Neuronal stem cell (in vitro differentiated cells): ENCODE results near the gene TMEM86A.

ENCODE experiments used
- DNase-seq: peaks from one replicate; pipeline ENCODE4 v3.0.0-alpha.2; 2013; ENCODE audit warnings: low spot score
- H2AFZ ChIP-seq: one replicate; pipeline ENCODE4 v1.6.1; 2013; ENCODE audit warnings: mild to moderate bottlenecking, low read length, inconsistent platforms
- H2AK5ac ChIP-seq: 2 replicates; pipeline ENCODE4 v1.6.1; 2013; ENCODE audit warnings: low read depth, mild to moderate bottlenecking, inconsistent platforms, low read length, moderate library complexity, mixed read lengths
- H2BK120ac ChIP-seq: 2 replicates; pipeline ENCODE4 v1.6.1; 2013; ENCODE audit warnings: low read depth, mild to moderate bottlenecking, inconsistent platforms, low read length, moderate library complexity, mixed read lengths
- H2BK12ac ChIP-seq: one replicate; pipeline ENCODE4 v1.6.1; 2013; ENCODE audit warnings: low read length, inconsistent platforms
- H2BK15ac ChIP-seq: 2 replicates; pipeline ENCODE4 v1.6.1; 2013; ENCODE audit warnings: mild to moderate bottlenecking, low read length, inconsistent platforms, mixed read lengths
- H2BK5ac ChIP-seq: one replicate; pipeline ENCODE4 v1.6.1; 2013; ENCODE audit warnings: inconsistent platforms, mild to moderate bottlenecking, low read length, moderate library complexity
- H3K14ac ChIP-seq: one replicate; pipeline ENCODE4 v1.6.1; 2013; ENCODE audit warnings: low read length, inconsistent platforms
- H3K18ac ChIP-seq: 2 replicates; pipeline ENCODE4 v1.6.1; 2013; ENCODE audit warnings: low read length, inconsistent platforms
- H3K23ac ChIP-seq: 2 replicates; pipeline ENCODE4 v1.6.1; 2013; ENCODE audit warnings: low read depth, mild to moderate bottlenecking, mixed read lengths, low read length, inconsistent platforms; ENCODE audit not compliant: poor library complexity
- H3K27ac ChIP-seq: replicated peaks from 3 replicates; pipeline ENCODE4 v1.5.1; 2013; ENCODE audit warnings: low read length, inconsistent platforms
- H3K27me3 ChIP-seq, 3 experiments: 2 replicates each; pipeline ENCODE4 v1.6.1; 2013; ENCODE audit warnings: low read length in 3 of 3, mild to moderate bottlenecking in 2 of 3, inconsistent platforms in 1 of 3, low read depth in 1 of 3, mixed read lengths in 1 of 3, moderate library complexity in 1 of 3; ENCODE audit not compliant: control insufficient read depth in 3 of 3, insufficient read depth in 3 of 3
- H3K36me3 ChIP-seq, 2 donors: replicated peaks in 1 of 2; 2 replicates each; pipeline ENCODE4 v1.6.1; 2013; ENCODE audit warnings: low read length in 2 of 2; ENCODE audit not compliant: control insufficient read depth in 2 of 2, insufficient read depth in 2 of 2
- H3K4ac ChIP-seq: 2 replicates; pipeline ENCODE4 v1.6.1; 2013; ENCODE audit warnings: inconsistent platforms, mild to moderate bottlenecking, low read length, moderate library complexity
- H3K4me1 ChIP-seq, 2 donors: 1 replicate in 1 of 2; 2 replicates in 1 of 2; pipeline ENCODE4 v1.6.1; 2013; ENCODE audit warnings: low read length in 2 of 2, low read depth in 1 of 2; ENCODE audit not compliant: control insufficient read depth in 2 of 2, insufficient read depth in 1 of 2
- H3K4me2 ChIP-seq: one replicate; pipeline ENCODE4 v1.6.1; 2013; ENCODE audit warnings: mild to moderate bottlenecking, low read length, inconsistent platforms; ENCODE audit not compliant: insufficient read depth, poor library complexity, severe bottlenecking
- H3K4me3 ChIP-seq, 2 donors: 2 replicates each; pipeline ENCODE4 v1.5.1; 2013; ENCODE audit warnings: low read length in 2 of 2, mild to moderate bottlenecking in 2 of 2, inconsistent platforms in 1 of 2, moderate library complexity in 1 of 2
- H3K79me1 ChIP-seq: one replicate; pipeline ENCODE4 v1.6.1; 2013; ENCODE audit warnings: low read depth, mild to moderate bottlenecking, inconsistent platforms, low read length, moderate library complexity
- H3K9ac ChIP-seq: one replicate; pipeline ENCODE4 v1.6.1; 2013; ENCODE audit warnings: mild to moderate bottlenecking, low read depth, low read length, inconsistent platforms; ENCODE audit not compliant: poor library complexity
- H3K9me3 ChIP-seq, 2 donors: replicated peaks in 1 of 2; 2 replicates each; pipeline versions ENCODE3 to v1.6.1; 2013; ENCODE audit warnings: low read length in 2 of 2, mild to moderate bottlenecking in 2 of 2, inconsistent platforms in 1 of 2, low read depth in 1 of 2, mixed read lengths in 1 of 2, moderate library complexity in 1 of 2; ENCODE audit not compliant: control insufficient read depth in 2 of 2, insufficient read depth in 1 of 2
- H4K8ac ChIP-seq: one replicate; pipeline ENCODE4 v1.6.1; 2013; ENCODE audit warnings: low read depth, mild to moderate bottlenecking, inconsistent platforms, low read length, moderate library complexity
- H4K91ac ChIP-seq: one replicate; pipeline ENCODE4 v1.6.1; 2013; ENCODE audit warnings: low read length, low read depth, mild to moderate bottlenecking, inconsistent platforms; ENCODE audit not compliant: poor library complexity
- WGBS, 2 donors: extraction: QIAGEN DNeasy Blood & Tissue Kit; methylation state at CpG; one replicate each; pipeline ENCODE4 v1.1.7; 2013; ENCODE audit warnings: missing lambda C conversion rate in 2 of 2, mixed read lengths in 1 of 2; ENCODE audit not compliant: insufficient read length in 2 of 2, insufficient replicate concordance in 1 of 2; ENCODE audit errors: extremely low coverage in 2 of 2; 5-methylcytosine and 5-hydroxymethylcytosine counted together

The TMEM86A gene

GRCh38 chr11:18720091-18720807 lies 21.7 kb downstream of the TMEM86A start:
- Histone ChIP-seq H3K36me3 (no peaks in the 10 kb centered on the region), H3K23ac (no peak overlapping the region), H2AFZ (peak overlapping the region; percentile 98), H3K9me3 (no peaks in the 10 kb centered on the region), H2BK120ac (no peak overlapping the region), H3K18ac (no peak overlapping the region), H2BK5ac (no peak overlapping the region), H3K4ac (no peak overlapping the region), H3K4me1 (peaks cover 4 to 6% of the 10 kb centered on the region in 2 donors), H3K79me1 (no peaks in the 10 kb centered on the region), H3K14ac (no peak overlapping the region), H3K27me3 (peaks cover 0 to 76% (median 2%) of the 10 kb centered on the region in 3 experiments), H3K4me3 (no peak overlapping the region), H4K91ac (no peak overlapping the region), H3K4me2 (peak overlapping the region; percentile 84), H3K9ac (no peak overlapping the region), H2AK5ac (no peak overlapping the region), H4K8ac (no peak overlapping the region), H3K27ac (no peak overlapping the region), H2BK12ac (no peak overlapping the region), H2BK15ac (no peak overlapping the region)
- DNase-seq = no peak
- WGBS, 2 donors = no CpG with 5 or more reads among the region's 5 CpGs

DNA sequence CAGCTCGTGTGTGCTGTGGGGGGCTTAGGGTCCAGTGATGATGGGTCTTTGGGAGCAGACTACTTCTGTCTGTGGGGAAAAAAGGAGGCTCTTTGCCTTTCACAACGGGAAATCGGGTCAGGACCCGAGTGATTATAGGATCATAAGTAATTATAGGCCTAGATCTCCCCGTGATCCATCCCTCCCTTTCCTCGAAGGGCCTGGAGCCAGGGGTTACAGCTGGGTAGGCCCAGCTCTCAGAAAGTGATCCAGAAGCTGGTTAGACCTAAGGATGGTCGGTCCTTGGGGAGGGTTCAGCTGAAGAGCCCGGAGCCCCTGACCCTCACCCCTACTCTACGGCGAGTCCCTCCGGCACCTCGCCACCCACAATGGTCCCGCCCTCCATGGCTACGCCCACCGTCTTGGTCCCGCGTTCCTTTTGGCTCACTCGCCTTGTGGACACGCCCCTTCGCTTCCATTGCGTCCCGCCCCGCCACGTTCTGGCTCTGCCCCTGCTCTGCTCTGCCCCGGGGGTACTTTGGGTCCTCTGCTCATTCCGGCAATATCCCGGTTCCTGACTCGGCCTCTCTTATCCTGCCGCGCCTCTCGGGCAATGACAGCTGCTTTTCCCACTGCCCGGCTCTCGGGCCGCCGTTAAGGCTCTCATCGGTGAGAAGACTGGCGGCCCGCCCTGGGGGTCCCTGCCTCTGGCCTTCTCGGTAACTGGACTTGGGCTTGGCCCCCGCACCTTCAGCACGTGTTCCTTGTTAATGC lies 22.4 kb downstream of the TMEM86A start:
- Histone ChIP-seq H3K4ac (no peak overlapping the region), H3K14ac (no peak overlapping the region), H3K18ac (peak overlapping the region; percentile 50), H2BK15ac (peak overlapping the region; percentile 35), H2AFZ (peak overlapping the region; percentile 98), H3K4me3 (peak overlapping the region; percentile 50 to 81), H3K36me3 (no peaks in the 10 kb centered on the region), H3K27me3 (peaks cover 0 to 69% (median 0%) of the 10 kb centered on the region in 3 experiments), H3K79me1 (no peaks in the 10 kb centered on the region), H3K27ac (no peak overlapping the region), H2AK5ac (no peak overlapping the region), H3K9me3 (no peaks in the 10 kb centered on the region), H2BK120ac (no peak overlapping the region), H4K91ac (no peak overlapping the region), H4K8ac (no peak overlapping the region), H3K23ac (peak overlapping the region; percentile 26), H2BK12ac (no peak overlapping the region), H3K4me1 (peaks cover 4 to 9% of the 10 kb centered on the region in 2 donors), H3K9ac (peak overlapping the region; percentile 81), H3K4me2 (peak overlapping the region; percentile 84), H2BK5ac (no peak overlapping the region)
- no CpG with 5 or more reads among the region's 41 CpGs for WGBS, 2 donors
- DNase-seq = peak; percentile 80

GRCh38 chr11:18721561-18722292 lies 23.1 kb downstream of the TMEM86A start:
- H2AK5ac ChIP-seq = no peak overlapping the region
- H3K27ac ChIP-seq = no peak overlapping the region
- no peak overlapping the region for H3K14ac ChIP-seq
- H2BK5ac ChIP-seq = no peak overlapping the region
- H3K4me1 ChIP-seq = peaks cover 4 to 14% of the 10 kb centered on the region in 2 donors
- peak overlapping the region; percentile 50 for H3K18ac ChIP-seq
- no peak overlapping the region for H3K23ac ChIP-seq
- peak overlapping the region; percentile 81 for H3K9ac ChIP-seq
- no peak overlapping the region for H4K91ac ChIP-seq
- H3K4me3 ChIP-seq = peak overlapping the region; percentile 50 to 81
- H3K4me2 ChIP-seq = peak overlapping the region; percentile 84
- DNase-seq = peak; percentile 66
- WGBS, 2 donors = no CpG with 5 or more reads among the region's 36 CpGs
- peaks cover 0 to 63% (median 0%) of the 10 kb centered on the region in 3 experiments for H3K27me3 ChIP-seq
- no peaks in the 10 kb centered on the region for H3K36me3 ChIP-seq
- no peak overlapping the region for H3K4ac ChIP-seq
- no peak overlapping the region for H2BK120ac ChIP-seq
- H3K79me1 ChIP-seq = no peaks in the 10 kb centered on the region
- H2BK15ac ChIP-seq = peak overlapping the region; percentile 35
- peak overlapping the region; percentile 98 for H2AFZ ChIP-seq
- no peak overlapping the region for H4K8ac ChIP-seq
- no peaks in the 10 kb centered on the region for H3K9me3 ChIP-seq
- H2BK12ac ChIP-seq = peak overlapping the region; percentile 77

- no peaks in the 10 kb centered on the region for H3K9me3 ChIP-seq
- no CpG with 5 or more reads among the region's 1 CpG for WGBS, 2 donors
- no peak overlapping the region for H4K8ac ChIP-seq
- H3K27ac ChIP-seq = no peak overlapping the region
- H2BK120ac ChIP-seq = no peak overlapping the region
- no peak overlapping the region for H3K23ac ChIP-seq
- H3K27me3 ChIP-seq = peaks cover 0 to 58% (median 0%) of the 10 kb centered on the region in 3 experiments
- no peak overlapping the region for H3K18ac ChIP-seq
- no peak overlapping the region for H2BK15ac ChIP-seq
- H3K79me1 ChIP-seq = no peaks in the 10 kb centered on the region
- no peak overlapping the region for H2BK5ac ChIP-seq
- H4K91ac ChIP-seq = no peak overlapping the region
- H3K4ac ChIP-seq = no peak overlapping the region
- no peak overlapping the region for H3K14ac ChIP-seq
- H2AFZ ChIP-seq = peak overlapping the region; percentile 98
- no peak overlapping the region for H2AK5ac ChIP-seq
- H3K4me2 ChIP-seq = peak overlapping the region; percentile 84
- DNase-seq = no peak
- H2BK12ac ChIP-seq = no peak overlapping the region
- H3K9ac ChIP-seq = no peak overlapping the region
- H3K4me1 ChIP-seq = peaks cover 4 to 14% of the 10 kb centered on the region in 2 donors
- no peaks in the 10 kb centered on the region for H3K36me3 ChIP-seq
- no peak overlapping the region for H3K4me3 ChIP-seq
These were observed 23.7 kb downstream of the TMEM86A start for GRCh38 chr11:18722293-18722637.
